ENCODE results near the gene OLIG3.

Gene OLIG3

GRCh38 chr6:137490961-137491360 is 3.2 kb downstream of the OLIG3 start:
- peaks cover 61% of the 10 kb centered on the region for H3K4me1 Mint-ChIP-seq (ENCODE audit: low read depth)

GRCh38 chr6:137490006-137490905 is 3.9 kb downstream of the OLIG3 start:
- Mint-ChIP-seq H3K9me3 (no peaks in the 10 kb centered on the region), H3K4me1 (ENCODE audit: low read depth) (peaks cover 54% of the 10 kb centered on the region), H3K27me3 (peaks cover 96% of the 10 kb centered on the region), H3K27ac (no peak overlapping the region), H3K36me3 (ENCODE audit: low read depth) (no peaks in the 10 kb centered on the region), H3K4me3 (peak overlapping the region; percentile 59)
- intact Hi-C loops (cut with micrococcal nuclease): no loop called here

More at GRCh38 chr6:137490961-137491360, 3.2 kb downstream of the OLIG3 start:
- Mint-ChIP-seq H3K36me3 (ENCODE audit: low read depth) (no peaks in the 10 kb centered on the region), H3K4me3 (no peak overlapping the region), H3K9me3 (no peaks in the 10 kb centered on the region), H3K27me3 (peaks cover 99% of the 10 kb centered on the region), H3K27ac (no peak overlapping the region)
- intact Hi-C loops (cut with micrococcal nuclease): no loop called here

GRCh38 chr6:137489046-137490005 is 4.9 kb downstream of the OLIG3 start:
- no peaks in the 10 kb centered on the region for H3K9me3 Mint-ChIP-seq
- H3K4me3 Mint-ChIP-seq: peak overlapping the region; percentile 59
- H3K27ac Mint-ChIP-seq: no peak overlapping the region
- peaks cover 90% of the 10 kb centered on the region for H3K27me3 Mint-ChIP-seq
- H3K4me1 Mint-ChIP-seq (ENCODE audit: low read depth): peaks cover 45% of the 10 kb centered on the region
- no peaks in the 10 kb centered on the region for H3K36me3 Mint-ChIP-seq (ENCODE audit: low read depth)
- intact Hi-C loops (cut with micrococcal nuclease): no loop called here

DNA sequence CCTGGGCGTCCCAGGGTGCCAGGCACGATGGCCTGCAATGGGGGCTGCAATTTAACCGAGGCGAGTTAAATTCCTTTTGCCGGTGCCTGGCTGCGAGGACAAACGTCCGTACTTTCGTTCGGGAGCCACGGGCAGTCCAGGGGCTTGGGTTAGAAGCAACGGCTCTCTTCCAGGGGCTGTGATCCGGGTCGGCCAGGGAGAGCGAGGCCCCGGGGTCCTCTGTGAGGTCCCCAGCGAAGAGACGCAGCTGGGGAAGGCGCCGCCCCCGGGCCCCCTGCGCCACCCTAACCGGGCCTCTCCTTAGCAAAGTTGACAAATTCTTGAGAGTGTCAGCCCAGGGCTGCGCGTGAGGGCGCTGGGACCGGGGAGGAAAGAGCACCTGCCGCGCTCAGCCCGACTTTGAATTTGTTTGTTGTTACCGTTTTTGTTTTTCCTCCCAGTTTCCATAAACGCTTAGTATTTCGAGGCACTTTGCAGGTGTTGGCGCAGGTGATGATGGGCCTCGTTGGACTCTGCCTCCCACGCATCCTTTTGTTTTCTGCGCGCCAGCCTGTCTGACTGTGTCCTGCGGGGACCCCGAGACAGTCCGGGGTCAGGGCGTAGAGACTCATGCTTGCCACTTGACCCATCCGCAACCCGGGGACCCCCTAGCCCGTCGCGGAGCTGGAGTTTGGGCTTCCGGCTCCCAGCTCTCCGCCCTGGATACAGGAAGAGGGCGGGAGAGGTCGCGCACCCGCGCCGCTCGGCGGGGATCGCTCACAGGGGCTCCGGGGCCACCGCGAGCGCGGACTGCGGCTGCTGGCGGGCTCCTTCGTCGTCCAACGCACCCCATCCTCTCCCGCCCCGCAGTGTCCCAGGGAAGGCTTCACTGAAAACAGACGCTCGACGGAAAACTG is 5.8 kb downstream of the OLIG3 start:
- no peak overlapping the region for H3K27ac Mint-ChIP-seq

GRCh38 chr6:137487869-137488149 is 6.4 kb downstream of the OLIG3 start:
- intact Hi-C loops (cut with micrococcal nuclease): no loop called here
- Mint-ChIP-seq H3K27me3 (peaks cover 86% of the 10 kb centered on the region), H3K4me1 (ENCODE audit: low read depth) (peaks cover 31% of the 10 kb centered on the region), H3K36me3 (ENCODE audit: low read depth) (no peaks in the 10 kb centered on the region), H3K4me3 (no peak overlapping the region), H3K9me3 (no peaks in the 10 kb centered on the region), H3K27ac (no peak overlapping the region)

More for the DNA sequence above, 5.8 kb downstream of the OLIG3 start:
- intact Hi-C loops (cut with micrococcal nuclease): no loop called here
- Mint-ChIP-seq H3K9me3 (no peaks in the 10 kb centered on the region), H3K27me3 (peaks cover 89% of the 10 kb centered on the region), H3K36me3 (ENCODE audit: low read depth) (no peaks in the 10 kb centered on the region), H3K4me3 (peak overlapping the region; percentile 13), H3K4me1 (ENCODE audit: low read depth) (peaks cover 37% of the 10 kb centered on the region)

GRCh38 chr6:137487181-137487868 is 6.9 kb downstream of the OLIG3 start:
- Mint-ChIP-seq H3K4me1 (ENCODE audit: low read depth) (peaks cover 26% of the 10 kb centered on the region), H3K4me3 (no peak overlapping the region), H3K27ac (no peak overlapping the region), H3K9me3 (no peaks in the 10 kb centered on the region), H3K27me3 (peaks cover 86% of the 10 kb centered on the region), H3K36me3 (ENCODE audit: low read depth) (no peaks in the 10 kb centered on the region)
- intact Hi-C loops (cut with micrococcal nuclease): no loop called here

DNA sequence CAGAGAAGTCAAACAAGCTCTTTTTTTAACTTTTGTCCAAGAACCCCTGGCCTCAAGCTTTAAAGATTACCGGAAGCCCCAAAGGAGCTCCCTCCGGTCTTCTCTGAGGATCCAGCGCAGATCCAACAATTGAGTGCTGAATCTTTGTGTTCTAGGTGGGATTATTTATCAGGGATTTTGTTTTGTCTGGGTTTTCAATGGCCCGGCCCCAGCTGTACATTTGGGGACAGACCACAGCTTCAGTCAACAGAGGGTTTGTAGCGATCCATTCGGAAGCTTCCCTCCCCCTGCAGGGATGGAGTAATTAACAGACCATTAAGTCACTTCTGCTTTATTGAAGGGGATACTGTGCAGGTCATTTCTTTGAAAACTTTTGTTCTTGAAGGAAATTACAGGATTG is 7.8 kb downstream of the OLIG3 start:
- Mint-ChIP-seq H3K4me3 (no peak overlapping the region), H3K27me3 (peaks cover 84% of the 10 kb centered on the region), H3K9me3 (no peaks in the 10 kb centered on the region), H3K27ac (no peak overlapping the region), H3K4me1 (ENCODE audit: low read depth) (peaks cover 26% of the 10 kb centered on the region), H3K36me3 (ENCODE audit: low read depth) (no peaks in the 10 kb centered on the region)
- intact Hi-C loops (cut with micrococcal nuclease): no loop called here

- Mint-ChIP-seq H3K27ac (no peak overlapping the region), H3K36me3 (ENCODE audit: low read depth) (no peaks in the 10 kb centered on the region), H3K27me3 (peaks cover 67% of the 10 kb centered on the region), H3K4me3 (no peak overlapping the region), H3K9me3 (no peaks in the 10 kb centered on the region), H3K4me1 (ENCODE audit: low read depth) (no peaks in the 10 kb centered on the region)
- intact Hi-C loops (cut with micrococcal nuclease): no loop called here
These were observed 13.8 kb downstream of the OLIG3 start for GRCh38 chr6:137480431-137480830.

DNA sequence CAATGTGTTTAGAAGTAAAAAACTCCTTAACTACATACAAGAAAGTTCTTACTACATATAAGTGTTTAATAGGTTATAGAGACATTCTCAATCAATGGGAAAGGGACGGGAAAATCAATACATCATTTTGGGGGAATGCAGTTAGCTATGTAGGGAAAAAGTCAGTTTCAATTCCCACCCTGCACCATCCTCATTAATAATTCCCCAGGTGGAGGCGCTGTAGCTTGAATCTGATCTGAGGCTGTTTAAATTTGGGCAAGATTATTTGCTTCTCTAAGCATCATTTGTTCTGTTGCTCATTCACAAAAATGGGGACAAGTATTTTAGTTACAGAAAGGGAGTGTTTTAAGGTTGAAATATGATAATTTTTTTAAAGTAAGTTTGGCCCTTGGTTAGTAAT is 19.1 kb downstream of the OLIG3 start:
- no peak overlapping the region for H3K27ac Mint-ChIP-seq
- intact Hi-C loops (cut with micrococcal nuclease): no loop called here
- H3K4me3 Mint-ChIP-seq: no peak overlapping the region
- no peaks in the 10 kb centered on the region for H3K36me3 Mint-ChIP-seq (ENCODE audit: low read depth)
- H3K4me1 Mint-ChIP-seq (ENCODE audit: low read depth): no peaks in the 10 kb centered on the region
- H3K9me3 Mint-ChIP-seq: no peaks in the 10 kb centered on the region
- peaks cover 55% of the 10 kb centered on the region for H3K27me3 Mint-ChIP-seq

DNA sequence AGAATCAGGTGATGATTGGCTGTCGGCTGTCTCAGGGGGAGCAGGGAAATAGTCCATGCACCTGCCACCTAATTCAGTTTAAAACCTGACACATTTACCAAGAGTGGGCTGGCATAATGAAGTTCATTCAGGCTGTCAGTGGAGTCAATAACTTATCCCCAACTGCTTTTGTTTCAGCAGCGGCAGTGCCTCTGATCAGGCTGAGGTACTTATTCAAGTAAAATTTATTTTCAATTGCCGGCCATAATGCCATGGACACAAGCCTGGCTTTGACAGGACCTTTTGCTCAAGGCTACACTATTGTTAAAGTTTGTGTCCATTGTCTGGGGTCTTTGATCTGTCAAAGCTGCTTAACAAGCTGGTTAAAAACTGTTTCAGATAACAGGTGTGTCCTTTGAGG is 20.6 kb downstream of the OLIG3 start:
- peaks cover 46% of the 10 kb centered on the region for H3K27me3 Mint-ChIP-seq
- H3K27ac Mint-ChIP-seq: no peak overlapping the region
- intact Hi-C loops (cut with micrococcal nuclease): no loop called here
- H3K4me3 Mint-ChIP-seq: no peak overlapping the region
- H3K36me3 Mint-ChIP-seq (ENCODE audit: low read depth): no peaks in the 10 kb centered on the region
- no peaks in the 10 kb centered on the region for H3K4me1 Mint-ChIP-seq (ENCODE audit: low read depth)
- H3K9me3 Mint-ChIP-seq: no peaks in the 10 kb centered on the region

DNA sequence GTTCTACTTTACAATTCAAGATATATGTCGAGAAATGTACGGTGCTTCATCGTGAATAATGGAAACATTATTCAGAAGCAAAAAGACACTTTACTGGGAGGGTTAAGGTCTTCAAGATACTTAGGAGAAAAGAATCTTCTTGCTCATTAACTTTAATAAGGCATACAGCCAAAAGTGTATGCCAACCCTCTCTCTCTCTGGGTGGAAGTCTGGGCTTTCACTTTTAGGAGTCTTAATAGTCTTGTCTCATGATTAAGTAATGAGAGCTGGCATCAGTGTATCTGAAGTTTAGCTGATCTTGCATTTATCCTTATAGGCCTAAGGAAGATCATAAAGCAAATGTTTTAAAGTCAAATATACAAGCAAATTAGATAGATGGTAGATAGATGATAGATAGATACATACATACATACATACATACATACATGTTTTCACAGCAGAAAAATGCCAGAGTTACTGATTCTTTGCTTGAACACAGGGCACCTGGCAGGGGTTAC is 21.5 kb downstream of the OLIG3 start:
- Mint-ChIP-seq H3K9me3 (no peaks in the 10 kb centered on the region), H3K27me3 (peaks cover 42% of the 10 kb centered on the region), H3K4me1 (ENCODE audit: low read depth) (no peaks in the 10 kb centered on the region), H3K36me3 (ENCODE audit: low read depth) (no peaks in the 10 kb centered on the region), H3K4me3 (no peak overlapping the region), H3K27ac (no peak overlapping the region)
- intact Hi-C loops (cut with micrococcal nuclease): no loop called here

- no peak overlapping the region for H3K27ac Mint-ChIP-seq
- no peaks in the 10 kb centered on the region for H3K4me1 Mint-ChIP-seq (ENCODE audit: low read depth)
- intact Hi-C loops (cut with micrococcal nuclease): no loop called here
- H3K27me3 Mint-ChIP-seq: peaks cover 38% of the 10 kb centered on the region
- no peaks in the 10 kb centered on the region for H3K9me3 Mint-ChIP-seq
- H3K4me3 Mint-ChIP-seq: no peak overlapping the region
- H3K36me3 Mint-ChIP-seq (ENCODE audit: low read depth): no peaks in the 10 kb centered on the region
These were observed 22.2 kb downstream of the OLIG3 start for GRCh38 chr6:137471986-137472385.

- H3K27me3 Mint-ChIP-seq: peaks cover 34% of the 10 kb centered on the region
- H3K27ac Mint-ChIP-seq: no peak overlapping the region
- no peaks in the 10 kb centered on the region for H3K9me3 Mint-ChIP-seq
- H3K36me3 Mint-ChIP-seq (ENCODE audit: low read depth): no peaks in the 10 kb centered on the region
- intact Hi-C loops (cut with micrococcal nuclease): no loop called here
- H3K4me3 Mint-ChIP-seq: no peak overlapping the region
- no peaks in the 10 kb centered on the region for H3K4me1 Mint-ChIP-seq (ENCODE audit: low read depth)
These were observed 22.7 kb downstream of the OLIG3 start for GRCh38 chr6:137471497-137471896.

Data from dendritic cell treated with granulocyte-macrophage colony-stimulating factor and Interleukin-4, amounts not matched to agents 40 ng/mL and 50 ng/mL, for 4 days (primary cell).